NCI-H446 treated with DMSO at 0.1 percent for 48 hours (cell line): Measurements from ENCODE around the gene TASL.
"Not testable (repeated sequence)": the region's sequence is repeated elsewhere in the genome, so short reads cannot be mapped to it uniquely, and the experiment has no call there.

ENCODE experiments used
- DNase-seq: peaks from one replicate; lab custom pipeline; 2025; lab: John Stamatoyannopoulos, UW

The TASL gene

DNA sequence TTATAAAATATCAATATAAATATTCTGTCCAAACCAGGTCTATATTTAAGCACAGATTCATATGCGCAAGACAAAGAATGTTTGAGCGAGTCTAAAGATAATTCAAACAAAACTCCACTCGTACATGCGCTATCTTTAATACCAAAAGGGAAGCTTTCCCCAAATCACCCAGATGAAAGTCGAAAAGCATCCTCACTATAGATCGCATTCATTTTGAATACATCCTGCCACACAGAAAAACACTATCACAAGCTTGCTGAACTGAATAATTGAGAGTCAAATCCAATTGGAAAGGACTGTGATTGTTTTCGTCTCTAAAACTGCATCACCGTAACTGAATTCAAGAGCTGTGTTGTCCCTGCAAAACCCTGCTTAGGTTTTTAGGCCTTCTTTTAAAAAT is 685 bp downstream of the TASL start:
- DNase-seq: no peak

- DNase-seq: no peak
Observed at GRCh38 chrX:30573125-30573524, 4.4 kb downstream of the TASL start.

GRCh38 chrX:30572678-30573077 is 4.9 kb downstream of the TASL start:
- no peak for DNase-seq

- DNase-seq: no peak
Observed at GRCh38 chrX:30572004-30572403, 5.6 kb downstream of the TASL start.

DNA sequence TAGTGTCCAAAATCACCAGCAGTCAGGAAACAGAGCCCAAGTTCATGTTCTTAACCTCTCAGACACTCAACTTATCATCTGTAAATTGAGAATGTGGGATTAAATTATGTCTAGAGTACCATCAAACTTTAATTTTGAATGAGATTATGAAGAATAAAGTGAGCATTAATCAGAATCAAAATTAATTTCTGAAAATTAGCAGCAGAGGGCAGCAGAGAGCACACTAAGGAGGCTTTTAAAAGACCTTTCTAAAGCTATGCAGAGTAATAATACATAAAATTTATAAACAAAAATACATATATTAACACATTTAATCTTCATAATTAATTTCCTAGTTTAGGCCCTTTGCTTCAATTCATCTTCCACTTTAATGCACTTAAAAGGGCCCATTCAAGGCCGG is 7.1 kb downstream of the TASL start:
- DNase-seq: no peak

- DNase-seq: no peak
Observed at GRCh38 chrX:30568136-30568535, 9.4 kb downstream of the TASL start.

GRCh38 chrX:30563070-30563469 is 14.5 kb downstream of the TASL start:
- DNase-seq: not testable (repeated sequence)

DNA sequence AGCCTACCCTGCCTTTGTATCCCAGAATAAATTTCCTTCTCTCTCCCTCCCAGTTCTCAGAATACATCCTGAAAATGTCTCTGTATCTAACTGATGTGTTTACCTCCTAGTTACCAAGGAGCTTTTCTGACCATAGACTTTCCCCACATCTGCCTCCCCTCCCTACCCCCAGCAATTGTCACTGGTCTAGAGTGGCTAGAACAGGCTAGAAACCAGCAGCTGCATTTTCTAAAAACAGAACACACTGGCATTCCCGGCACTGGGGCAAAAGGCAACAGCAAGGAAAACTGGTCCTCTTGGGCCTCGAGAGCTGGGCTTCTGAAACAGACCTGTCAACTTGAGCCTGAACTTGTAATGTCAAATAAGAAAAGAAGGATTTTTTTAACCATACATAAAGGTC is 16.4 kb downstream of the TASL start:
- no peak for DNase-seq

DNA sequence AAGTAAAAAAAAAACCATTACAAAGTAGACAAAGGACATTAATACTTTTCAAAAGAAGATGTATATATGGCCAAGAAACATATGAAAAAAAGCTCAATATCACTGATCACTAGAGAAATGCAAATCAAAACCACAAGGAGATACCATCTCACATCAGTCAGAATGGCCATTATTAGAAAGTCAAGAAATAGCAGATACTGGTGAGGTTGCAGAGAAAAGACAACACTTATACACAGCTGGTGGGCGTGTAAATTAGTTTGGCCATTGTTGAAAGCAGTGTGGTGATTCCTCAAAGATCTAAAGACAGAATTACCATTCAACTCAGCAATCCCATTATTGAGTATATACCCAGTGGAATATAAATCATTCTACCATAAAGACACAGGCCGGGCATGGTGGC is 39.3 kb downstream of the TASL start:
- DNase-seq: no peak

DNA sequence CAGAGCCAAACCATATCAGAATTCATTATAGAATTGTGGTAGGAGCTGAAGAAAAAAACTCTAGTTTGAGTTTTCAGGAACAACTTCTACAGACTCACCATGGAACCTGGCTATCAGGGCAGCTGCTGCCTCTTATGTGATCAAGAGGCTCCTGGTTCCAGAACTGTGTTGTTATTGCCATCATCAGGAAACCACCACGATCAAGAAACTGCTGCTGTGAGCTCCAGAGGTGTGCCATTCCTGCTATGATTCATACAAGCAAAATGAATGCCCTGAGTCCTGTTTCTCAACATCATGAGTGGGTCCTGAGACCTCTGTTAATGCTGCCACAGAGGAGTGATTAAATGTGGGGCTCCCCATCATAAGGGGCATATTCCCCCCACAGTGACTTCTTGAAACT is 43.7 kb downstream of the TASL start:
- DNase-seq: no peak

DNA sequence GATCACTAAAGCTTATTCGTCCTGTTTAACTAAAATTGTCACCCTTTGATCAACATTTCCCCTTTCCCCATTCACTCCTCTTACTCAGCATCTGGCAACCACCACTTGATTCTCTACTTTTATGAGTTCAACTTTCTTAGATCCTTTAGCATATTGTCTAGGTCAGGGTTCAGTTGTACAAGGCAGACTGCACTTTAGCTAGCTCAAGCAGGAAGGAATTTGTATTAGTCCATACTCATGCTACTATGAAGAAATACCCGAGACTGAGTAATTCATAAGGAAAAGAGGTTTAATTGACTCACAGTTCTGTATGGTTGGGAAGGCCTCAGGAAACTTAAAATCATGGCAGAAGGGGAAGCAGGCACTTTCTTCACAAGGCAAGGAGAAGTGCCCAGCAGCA is 44.3 kb downstream of the TASL start:
- DNase-seq: no peak

- DNase-seq: no peak
Observed at GRCh38 chrX:30530606-30531005, 47.0 kb downstream of the TASL start.

- DNase-seq: no peak
Observed at GRCh38 chrX:30525732-30526131, 51.8 kb downstream of the TASL start.

DNA sequence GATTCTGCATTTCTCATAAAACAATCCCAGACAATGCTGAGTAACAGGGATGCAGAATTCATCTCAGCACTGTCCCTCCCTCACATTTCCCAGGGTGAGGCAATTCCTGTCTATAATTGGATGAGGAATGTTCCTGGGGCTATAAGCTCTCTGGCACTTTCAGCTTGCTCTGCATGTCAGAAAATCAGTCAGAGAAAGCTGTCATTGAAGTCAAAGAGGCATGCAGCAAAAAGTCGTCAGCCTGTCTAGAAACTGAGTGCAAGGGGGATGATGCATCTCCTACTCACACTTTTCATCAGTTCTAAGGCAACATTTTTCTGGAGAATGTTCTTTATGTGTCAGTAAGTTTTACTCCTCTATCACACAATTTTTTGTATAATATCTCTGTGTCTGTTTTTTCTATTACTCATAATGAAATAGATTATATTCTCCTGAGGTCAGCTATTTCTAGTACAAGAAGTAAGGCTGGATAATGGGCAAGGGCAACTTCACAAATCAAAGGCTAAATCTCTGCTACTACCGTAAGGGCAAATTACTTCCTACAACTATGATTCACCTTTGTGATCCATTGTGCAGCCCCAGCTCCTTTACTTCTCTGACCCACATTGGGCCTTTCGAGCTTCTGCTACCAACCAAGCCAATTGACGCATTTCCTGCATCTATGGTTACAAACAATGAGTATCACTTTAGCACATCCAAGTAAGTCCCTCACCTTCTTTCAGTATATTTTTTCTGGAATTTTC is 56.0 kb downstream of the TASL start:
- DNase-seq: no peak

DNA sequence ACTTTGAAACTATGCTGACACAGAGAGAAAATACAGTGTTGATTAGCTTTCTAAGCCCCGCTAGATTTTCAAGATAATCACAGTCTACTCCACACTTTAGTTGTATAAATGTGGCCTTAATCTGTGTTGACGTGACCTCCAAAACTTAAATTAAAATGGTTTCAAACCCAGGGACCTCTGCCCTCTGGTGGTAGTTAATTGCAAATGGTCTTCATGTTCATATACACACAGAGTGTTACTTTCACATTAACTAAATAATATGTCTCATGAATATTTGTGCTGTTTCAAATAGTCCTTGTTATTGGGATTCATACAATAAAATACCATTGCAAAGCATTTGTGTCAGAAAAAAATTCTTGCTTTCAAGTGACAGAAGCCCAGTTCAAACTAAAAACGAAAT is 64.3 kb downstream of the TASL start:
- no peak for DNase-seq
